ENCODE data around the gene ERBB3.
A peak's percentile ranks its signal among the peaks of the same experiment; 100 is the strongest.
"Not testable (repeated sequence)": the region's sequence is repeated elsewhere in the genome, so short reads cannot be mapped to it uniquely, and the experiment has no call there.

Gene ERBB3

GRCh38 chr12:56079723-56080555, at the start of gene ERBB3:
TSS of gene ERBB3 (plus strand) at chr12:56080165. CDS start at chr12:56080301, 136 bp downstream.
- peak; percentile 88 for DNase-seq (ENCODE audit: low spot score)

DNA sequence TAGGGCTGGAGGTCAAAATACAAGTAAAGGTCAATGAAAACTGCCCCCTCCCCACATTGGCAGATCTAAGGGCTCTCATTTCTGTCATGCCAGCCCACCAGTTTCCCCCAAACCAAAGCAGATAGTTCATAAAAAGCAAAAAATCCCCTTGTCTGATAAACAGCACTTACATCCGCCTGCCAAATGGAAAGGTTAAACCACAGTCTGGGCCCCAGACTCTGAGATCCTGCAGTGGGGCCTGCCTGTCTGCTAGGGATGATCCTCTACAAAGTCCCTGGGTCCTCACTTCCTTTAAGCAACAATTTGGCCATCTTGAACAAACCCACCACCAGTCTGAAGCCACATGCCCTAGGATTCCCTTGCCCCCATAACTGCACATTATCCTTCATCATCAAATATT, 48.0 kb upstream of the ERBB3 start:
- DNase-seq (ENCODE audit: low spot score): no peak

- DNase-seq (ENCODE audit: low spot score): no peak
Observed at GRCh38 chr12:56034586-56035332, 45.2 kb upstream of the ERBB3 start.

DNA sequence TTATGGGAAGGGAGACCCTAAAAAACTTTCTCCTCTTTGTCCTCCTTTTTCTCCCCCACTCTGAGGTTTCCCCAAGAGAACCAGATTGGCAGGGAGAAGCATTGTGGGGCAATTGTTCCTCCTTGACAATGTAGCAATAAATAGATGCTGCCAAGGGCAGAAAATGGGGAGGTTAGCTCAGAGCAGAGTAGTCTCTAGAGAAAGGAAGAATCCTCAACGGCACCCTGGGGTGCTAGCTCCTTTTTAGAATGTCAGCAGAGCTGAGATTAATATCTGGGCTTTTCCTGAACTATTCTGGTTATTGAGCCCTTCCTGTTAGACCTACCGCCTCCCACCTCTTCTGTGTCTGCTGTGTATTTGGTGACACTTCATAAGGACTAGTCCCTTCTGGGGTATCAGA, 42.8 kb upstream of the ERBB3 start:
- no peak for DNase-seq (ENCODE audit: low spot score)

- DNase-seq (ENCODE audit: low spot score): no peak
Observed at GRCh38 chr12:56038022-56038655, 41.8 kb upstream of the ERBB3 start.

GRCh38 chr12:56040151-56040550, 39.8 kb upstream of the ERBB3 start:
- DNase-seq (ENCODE audit: low spot score): no peak

- DNase-seq (ENCODE audit: low spot score): no peak
Observed at GRCh38 chr12:56040963-56041551, 38.9 kb upstream of the ERBB3 start.

- peak; percentile 97 for DNase-seq (ENCODE audit: low spot score)
Observed at GRCh38 chr12:56041552-56042429, 38.2 kb upstream of the ERBB3 start, which contains the start of gene RPS26. TSS of gene RPS26 (plus strand) at chr12:56041918. CDS start at chr12:56042167, 249 bp downstream.

GRCh38 chr12:56042430-56042813, 37.5 kb upstream of the ERBB3 start:
- not testable (repeated sequence) for DNase-seq (ENCODE audit: low spot score)

DNA sequence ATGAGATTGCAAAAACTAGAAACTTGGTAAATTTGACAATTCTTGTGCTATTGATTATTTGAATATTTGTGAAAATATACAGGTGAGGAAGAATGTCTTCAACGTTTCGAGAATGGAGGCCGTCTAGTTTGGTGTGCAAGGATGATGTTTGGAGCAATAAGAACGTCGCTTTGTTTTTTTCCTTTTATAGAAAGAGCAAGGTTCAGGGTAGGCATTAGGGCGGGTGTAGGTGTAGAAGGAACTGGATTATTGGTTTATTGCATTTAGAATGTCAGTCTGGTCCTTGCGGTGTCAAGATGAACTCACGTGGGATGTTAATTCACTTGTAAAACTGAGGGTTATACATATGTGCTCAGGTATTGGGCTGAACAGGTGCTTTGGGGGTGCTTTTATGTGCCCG, 37.1 kb upstream of the ERBB3 start:
- DNase-seq (ENCODE audit: low spot score): no peak

DNA sequence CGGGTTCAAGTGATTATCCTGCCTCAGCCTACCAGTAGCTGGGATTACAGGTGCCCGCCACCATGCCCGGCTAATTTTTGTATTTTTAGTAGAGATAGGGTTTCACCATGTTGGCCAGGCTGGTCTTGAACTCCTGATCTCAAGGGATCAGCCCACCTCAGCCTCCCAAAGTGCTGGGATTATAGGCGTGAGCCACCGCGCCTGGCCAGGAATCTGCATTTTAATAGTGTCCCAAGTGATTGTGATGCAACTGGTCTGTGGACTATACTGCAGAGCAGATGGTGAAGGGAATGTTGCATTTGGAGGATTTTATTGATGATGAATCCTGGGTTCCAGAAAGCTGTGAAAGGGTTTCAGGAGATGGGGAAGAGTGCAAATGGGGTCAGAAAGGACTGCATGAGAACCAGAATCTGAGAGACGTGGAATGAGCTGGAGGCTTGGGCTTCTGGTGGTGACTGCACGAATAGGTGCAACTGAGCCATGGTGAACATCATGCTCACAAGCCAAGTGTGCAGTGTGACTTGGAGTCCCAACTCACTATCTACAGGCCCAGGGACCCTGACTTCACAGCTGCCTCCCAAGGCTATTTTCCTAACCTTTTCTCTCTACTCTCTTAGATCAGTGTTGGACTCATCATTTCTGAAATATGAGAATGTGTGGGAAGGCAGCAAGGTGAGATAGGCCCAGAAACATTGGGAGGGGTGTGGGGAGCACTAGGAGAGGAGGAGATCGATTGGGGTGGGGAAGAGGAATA, 33.8 kb upstream of the ERBB3 start:
- DNase-seq (ENCODE audit: low spot score): no peak

DNA sequence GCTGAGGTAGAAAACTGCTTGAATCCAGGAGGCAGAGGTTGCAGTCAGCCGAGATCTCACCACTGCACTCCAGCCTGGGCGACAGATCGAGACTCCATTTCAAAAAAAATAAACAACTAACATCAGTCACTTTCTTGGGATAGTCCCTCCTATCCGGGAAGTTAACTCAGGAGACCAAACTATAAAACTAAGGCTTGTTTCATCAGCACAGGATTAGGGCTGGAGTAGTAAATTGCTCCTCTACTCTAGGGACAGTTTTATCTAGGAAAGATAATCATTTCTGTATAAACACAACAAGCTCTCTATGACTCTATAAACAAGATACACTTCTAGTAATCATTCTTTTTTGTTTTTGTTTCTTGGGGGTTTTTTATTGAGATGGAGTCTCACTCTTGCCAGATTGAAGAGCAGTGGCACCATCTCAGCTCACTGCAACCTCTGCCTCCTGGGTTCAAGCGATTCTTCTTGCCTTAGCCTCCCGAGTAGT, 26.5 kb upstream of the ERBB3 start:
- no peak for DNase-seq (ENCODE audit: low spot score)

DNA sequence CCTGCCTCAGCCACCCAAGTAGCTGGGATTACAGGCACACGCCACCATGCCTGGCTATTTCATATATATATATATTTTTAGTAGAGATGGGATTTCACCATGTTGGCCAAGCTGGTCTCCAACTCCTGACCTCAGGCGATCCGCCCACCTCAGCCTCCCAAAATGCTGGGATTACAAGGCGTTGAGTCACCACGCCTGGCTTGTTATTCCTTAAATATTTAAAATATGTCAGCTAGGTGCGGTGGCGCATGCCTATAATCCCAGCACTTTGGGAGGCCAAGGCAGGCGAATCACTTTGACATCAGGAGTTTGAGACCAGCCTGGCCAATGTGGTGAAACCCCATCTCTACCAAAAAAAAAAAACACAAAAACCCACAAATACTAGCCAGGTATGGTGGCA, 20.0 kb upstream of the ERBB3 start:
- DNase-seq (ENCODE audit: low spot score): not testable (repeated sequence)

DNA sequence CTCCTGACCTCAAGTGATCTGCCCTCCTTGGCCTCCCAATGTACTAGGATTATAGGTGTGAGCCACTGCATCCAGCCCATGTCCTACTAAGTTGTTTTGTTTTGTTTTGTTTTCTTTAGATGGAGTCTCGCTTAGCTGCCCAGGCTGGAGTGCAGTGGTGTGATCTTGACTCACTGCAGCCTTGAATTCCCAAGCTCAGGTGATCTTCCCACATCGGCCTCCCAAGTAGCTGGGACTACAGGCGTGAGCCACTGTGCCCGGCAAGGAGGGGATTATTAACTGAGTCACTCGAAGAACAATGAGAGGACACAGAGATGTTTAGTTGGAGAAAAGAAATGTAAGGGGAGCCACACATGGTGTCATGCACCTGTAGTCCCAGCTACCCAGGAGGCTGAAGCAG, 18.0 kb upstream of the ERBB3 start:
- DNase-seq (ENCODE audit: low spot score): no peak

DNA sequence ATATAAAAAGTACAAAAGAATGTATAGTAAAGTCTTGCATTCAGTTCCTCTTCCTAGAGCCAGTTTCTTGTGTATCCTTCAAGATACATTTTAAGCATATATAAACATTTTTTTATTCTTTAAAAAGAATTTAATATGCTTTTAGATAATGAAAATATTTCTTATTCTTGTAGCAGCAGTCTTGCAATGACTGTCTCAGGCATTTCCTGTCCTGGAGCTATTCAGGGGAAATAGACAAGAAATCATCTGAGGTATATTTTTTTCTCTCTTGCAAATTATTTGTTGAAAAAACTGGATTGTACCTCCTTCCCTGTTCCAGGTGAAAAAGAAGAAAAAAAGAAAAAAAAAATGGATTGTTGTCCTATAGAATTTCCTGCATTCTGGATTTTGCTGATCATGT, 17.0 kb upstream of the ERBB3 start:
- no peak for DNase-seq (ENCODE audit: low spot score)

- DNase-seq (ENCODE audit: low spot score): no peak
Observed at GRCh38 chr12:56071648-56072047, 8.3 kb upstream of the ERBB3 start.

- no peak for DNase-seq (ENCODE audit: low spot score)
Observed at GRCh38 chr12:56074396-56074795, 5.6 kb upstream of the ERBB3 start.

DNA sequence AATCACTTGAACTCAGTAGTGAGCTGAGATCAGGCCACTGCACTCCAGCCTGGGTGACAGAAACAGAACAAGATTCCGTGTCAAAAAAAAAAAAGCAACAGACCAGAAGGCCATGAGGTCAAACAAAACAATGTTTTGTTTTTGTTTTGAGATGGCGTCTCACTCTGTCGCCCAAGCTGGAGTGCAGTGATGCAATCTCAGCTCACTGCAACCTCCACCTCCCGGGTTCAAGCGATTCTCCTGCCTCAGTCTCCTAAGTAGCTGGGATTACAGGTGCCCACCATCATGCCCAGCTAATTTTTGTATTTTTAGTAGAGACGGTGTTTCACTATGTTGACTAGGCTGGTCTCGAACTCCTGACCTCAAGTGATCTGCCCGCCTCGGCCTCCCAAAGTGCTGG, 2.0 kb upstream of the ERBB3 start:
- DNase-seq (ENCODE audit: low spot score): not testable (repeated sequence)

DNA sequence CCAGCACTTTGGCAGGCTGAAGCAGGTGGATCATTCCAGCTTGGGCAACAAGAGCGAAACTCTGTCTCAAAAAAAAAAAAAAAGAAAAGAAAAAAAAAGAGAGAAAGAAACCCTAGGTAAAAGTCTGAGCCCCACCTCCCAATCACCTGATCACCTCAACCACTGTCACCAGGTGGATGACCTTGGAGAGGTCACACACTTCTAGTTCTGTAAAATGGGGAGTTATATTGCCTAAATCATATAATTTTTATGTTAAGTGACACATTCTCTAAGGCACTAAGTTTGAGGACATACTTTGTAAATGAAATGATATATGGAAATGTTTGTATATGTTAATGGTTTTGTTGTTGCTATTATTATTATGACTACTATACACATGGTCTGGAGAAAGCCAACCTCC, 1.5 kb upstream of the ERBB3 start:
- DNase-seq (ENCODE audit: low spot score): no peak

DNA sequence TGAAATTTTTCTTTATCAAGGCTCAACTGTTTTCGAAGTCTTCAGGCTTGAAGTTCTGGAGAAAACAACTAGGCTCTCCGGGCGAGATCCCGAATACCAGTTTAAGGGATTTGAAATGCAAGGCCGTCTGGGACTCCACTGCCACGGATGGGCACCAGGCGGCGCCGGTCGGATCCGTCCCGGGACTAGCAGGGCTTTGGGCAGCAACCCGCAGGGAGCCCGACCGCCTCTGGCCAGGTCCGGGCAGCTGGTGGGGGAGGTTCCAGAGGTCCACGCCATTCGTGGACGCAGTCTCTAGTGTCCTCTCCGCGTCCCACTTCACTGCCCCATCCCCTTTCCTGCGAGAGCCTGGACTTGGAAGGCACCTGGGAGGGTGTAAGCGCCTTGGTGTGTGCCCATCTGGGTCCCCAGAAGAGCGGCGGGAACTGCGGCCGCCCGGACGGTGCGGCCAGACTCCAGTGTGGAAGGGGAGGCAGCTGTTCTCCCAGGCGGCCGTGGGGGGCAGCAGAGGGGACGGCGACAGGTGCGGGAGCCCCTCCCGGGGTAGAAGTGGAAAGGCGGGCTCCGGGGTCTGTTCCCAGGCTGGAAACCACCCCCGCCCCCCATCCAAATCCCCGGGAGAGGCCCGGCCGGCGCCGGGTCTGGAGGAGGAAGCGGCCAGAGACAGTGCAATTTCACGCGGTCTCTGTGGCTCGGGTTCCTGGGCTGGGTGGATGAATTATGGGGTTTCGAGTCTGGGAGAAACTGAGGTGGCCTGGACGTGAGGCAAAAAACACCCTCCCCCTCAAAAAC, 838 bp upstream of the ERBB3 start:
- peak; percentile 91 for DNase-seq (ENCODE audit: low spot score)

Data from globus pallidus (tissue), 1 donor.